ENCODE results near the gene CELF2. TPM values are rescaled to one million over a fixed set of nuclear protein-coding genes. Genes with fewer than 3 reads are reported as not detected.

CELF2 gene
- total and polyA plus RNA-seq, 7 donors, result 6.0 to 83.1 (median 48.9) TPM

GRCh38 chr10:11091517-11092102 is 73.9 kb downstream of the CELF2 start:
- WGBS, 2 donors, result 83 to 91% methylated on average over 10 of the region's 10 CpGs
- intact Hi-C loops (cut with DNase I), result no loop called here
- H3K9me3 ChIP-seq, result no peaks in the 10 kb centered on the region
- no peak overlapping the region for H3K4me3 ChIP-seq
- peaks cover 0 to 3% (median 1%) of the 10 kb centered on the region in 4 donors for H3K4me1 ChIP-seq
- TF ChIP-seq CTCF (IDR thresholded peaks at IDR 0.05), result no peak
- H3K27ac ChIP-seq, result no peak overlapping the region
- H3K27me3 ChIP-seq, result no peaks in the 10 kb centered on the region
- no peak for DNase-seq
- no peaks in the 10 kb centered on the region for H3K36me3 ChIP-seq

GRCh38 chr10:11093771-11094736 is 76.4 kb downstream of the CELF2 start:
- Histone ChIP-seq H3K27me3 (no peaks in the 10 kb centered on the region), H3K4me3 (no peak overlapping the region), H3K4me1 (peaks cover 0 to 11% (median 5%) of the 10 kb centered on the region in 4 donors), H3K9me3 (no peaks in the 10 kb centered on the region), H3K36me3 (no peaks in the 10 kb centered on the region), H3K27ac (no peak overlapping the region)
- no peak for DNase-seq
- intact Hi-C loops (cut with DNase I), result no loop called here
- 84 to 85% methylated on average over 10 of the region's 10 CpGs for WGBS, 2 donors
- TF ChIP-seq POLR2AphosphoS5 (IDR thresholded peaks at IDR 0.05), result no peak
- no peak for TF ChIP-seq EP300 (IDR thresholded peaks at IDR 0.05)
- no peak for TF ChIP-seq CTCF (IDR thresholded peaks at IDR 0.05)
- no peak for TF ChIP-seq POLR2A (IDR thresholded peaks at IDR 0.05)

GRCh38 chr10:11095374-11095801 is 77.7 kb downstream of the CELF2 start:
- DNase-seq, result no peak
- 87 to 92% methylated on average over 12 of the region's 12 CpGs for WGBS, 2 donors
- no peak overlapping the region for H3K4me3 ChIP-seq
- intact Hi-C loops (cut with DNase I), result no loop called here
- TF ChIP-seq POLR2AphosphoS5 (IDR thresholded peaks at IDR 0.05), result no peak
- no peak for TF ChIP-seq CTCF (IDR thresholded peaks at IDR 0.05)
- TF ChIP-seq POLR2A (IDR thresholded peaks at IDR 0.05), result no peak
- no peak for TF ChIP-seq EP300 (IDR thresholded peaks at IDR 0.05)
- no peak overlapping the region for H3K27ac ChIP-seq
- H3K36me3 ChIP-seq, result no peaks in the 10 kb centered on the region
- H3K4me1 ChIP-seq, result peaks cover 0 to 11% (median 5%) of the 10 kb centered on the region in 4 donors
- H3K9me3 ChIP-seq, result no peaks in the 10 kb centered on the region
- H3K27me3 ChIP-seq, result no peaks in the 10 kb centered on the region

- Histone ChIP-seq H3K27ac (no peak overlapping the region), H3K4me3 (no peak overlapping the region), H3K27me3 (no peaks in the 10 kb centered on the region), H3K4me1 (peaks cover 0 to 13% (median 5%) of the 10 kb centered on the region in 4 donors), H3K9me3 (no peaks in the 10 kb centered on the region), H3K36me3 (no peaks in the 10 kb centered on the region)
- TF ChIP-seq POLR2A (IDR thresholded peaks at IDR 0.05), result no peak
- TF ChIP-seq POLR2AphosphoS5 (IDR thresholded peaks at IDR 0.05), result no peak
- no peak for TF ChIP-seq EP300 (IDR thresholded peaks at IDR 0.05)
- TF ChIP-seq CTCF (IDR thresholded peaks at IDR 0.05), result no peak
- 94 to 95% methylated on average over 3 of the region's 3 CpGs for WGBS, 2 donors
- intact Hi-C loops (cut with DNase I), result no loop called here
- DNase-seq, result no peak
Measured at GRCh38 chr10:11096422-11096821, 78.8 kb downstream of the CELF2 start.

All from sigmoid colon (tissue), 7 donors.